AG08395 (cell line): Measurements from ENCODE around the gene ACAP2.
"Not testable (repeated sequence)": the region's sequence is repeated elsewhere in the genome, so short reads cannot be mapped to it uniquely, and the experiment has no call there.

Experiments
- DNase-seq: peaks from one replicate; pipeline ENCODE4 v3.0.0; 2012; ENCODE audit warnings: mixed read lengths, low spot score

ACAP2 gene

DNA sequence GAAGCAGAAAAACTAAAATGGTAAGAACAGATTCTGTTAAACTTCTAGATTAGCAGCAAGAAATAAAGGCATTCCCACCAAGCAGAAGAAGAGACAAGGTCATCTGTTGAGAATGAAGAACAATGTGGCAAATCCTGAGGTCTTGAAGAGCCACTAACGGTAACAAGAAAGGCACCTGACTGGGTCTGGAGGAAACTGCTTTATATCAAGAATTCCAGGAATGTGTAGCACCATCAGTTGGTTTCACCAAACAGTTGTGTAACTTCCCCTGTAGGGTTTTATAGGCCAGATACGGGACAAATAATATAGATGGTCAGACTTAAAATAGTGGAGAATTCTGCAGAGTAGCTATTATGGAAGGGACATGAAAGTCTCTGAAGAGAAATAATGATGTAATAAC, 57.3 kb downstream of the ACAP2 start:
- DNase-seq: no peak

- no peak for DNase-seq
Observed at GRCh38 chr3:195384952-195385351, 57.9 kb downstream of the ACAP2 start.

DNA sequence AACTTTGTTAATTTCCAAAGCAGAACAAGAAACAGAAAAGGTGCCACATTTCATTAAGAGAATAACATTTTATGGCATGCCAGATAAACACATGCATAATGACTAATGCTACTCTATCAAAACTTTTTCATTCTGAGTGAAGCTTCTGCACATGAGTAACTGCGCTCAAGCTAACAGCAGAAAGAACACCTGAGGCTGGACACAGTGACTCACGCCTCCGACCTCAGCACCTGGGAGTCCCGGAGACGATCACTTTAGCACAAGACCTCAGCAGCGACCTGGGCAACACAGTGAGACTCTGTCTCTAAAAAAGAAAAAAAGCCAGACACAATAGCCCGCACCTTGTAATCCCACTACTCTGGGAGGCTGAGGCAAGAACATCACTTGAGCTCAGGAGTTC, 70.6 kb downstream of the ACAP2 start:
- DNase-seq: no peak

DNA sequence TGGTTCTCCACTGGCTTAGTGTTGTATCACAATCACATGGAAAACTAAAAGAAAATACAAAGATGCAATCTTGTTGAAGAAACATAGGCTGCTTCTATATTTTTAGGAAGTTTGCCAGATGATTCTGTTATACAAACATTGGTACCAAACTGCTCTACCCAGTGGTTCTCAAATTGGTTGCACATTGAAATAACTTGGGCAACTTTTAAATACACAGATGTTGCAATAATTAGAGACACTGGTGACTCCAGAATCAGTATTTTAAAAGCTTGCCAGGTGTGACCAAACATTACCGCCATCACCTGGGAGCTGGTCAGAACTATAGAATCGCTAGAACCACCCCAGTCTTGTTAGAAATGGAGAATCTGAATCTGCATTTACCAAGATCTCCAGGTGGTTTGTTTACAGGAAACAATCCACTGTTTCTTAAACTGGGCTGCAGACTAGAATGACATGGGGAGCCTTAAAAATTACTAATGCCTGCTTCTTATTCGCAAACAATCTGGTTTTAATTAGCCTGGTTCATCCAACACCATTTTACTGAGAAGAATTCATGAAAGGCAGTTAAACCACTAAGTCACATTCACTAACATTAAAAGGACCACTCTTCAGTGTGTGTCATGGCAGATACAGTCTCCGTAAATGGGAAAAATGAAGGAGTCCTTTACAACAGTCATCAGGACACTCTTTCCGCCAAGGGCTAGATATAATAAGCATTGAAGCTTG, 76.5 kb downstream of the ACAP2 start:
- peak; percentile 3 for DNase-seq

DNA sequence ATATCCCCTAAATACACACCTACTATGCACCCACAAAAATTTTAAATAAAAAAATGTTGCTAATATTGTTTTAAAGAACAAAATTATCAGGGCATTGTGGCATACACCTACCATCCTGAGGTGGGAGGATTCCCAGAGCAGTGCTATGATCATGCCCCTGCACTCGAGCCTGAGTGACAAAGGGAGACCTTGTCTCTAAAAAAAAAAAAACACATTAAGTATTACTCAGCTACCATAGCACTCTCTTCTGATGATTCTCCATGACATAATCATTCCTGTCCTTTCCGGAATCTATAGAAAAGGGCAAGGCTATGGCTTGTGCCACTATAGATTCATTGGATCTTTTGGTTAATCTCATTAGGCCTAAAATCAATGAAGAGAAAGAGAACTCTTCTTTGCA, 77.4 kb downstream of the ACAP2 start:
- DNase-seq: no peak

DNA sequence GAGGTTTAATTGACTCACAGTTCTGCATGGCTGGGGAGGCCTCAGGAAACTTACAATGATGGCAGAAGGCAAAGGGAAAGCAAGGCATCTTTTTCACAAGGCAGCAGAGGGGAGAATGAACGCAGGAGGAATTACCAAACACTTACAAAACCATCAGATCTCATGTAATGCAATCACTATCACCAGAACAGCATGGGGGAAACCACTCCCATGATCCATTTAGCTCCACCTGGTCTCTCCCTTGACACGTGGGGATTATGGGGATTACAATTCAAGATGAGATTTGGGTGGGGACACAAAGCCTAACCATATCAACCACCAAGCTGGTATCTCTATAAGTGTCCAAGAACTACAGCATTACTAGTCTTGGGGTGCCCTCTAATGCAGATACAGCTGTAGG, 85.0 kb downstream of the ACAP2 start:
- DNase-seq: not testable (repeated sequence)

DNA sequence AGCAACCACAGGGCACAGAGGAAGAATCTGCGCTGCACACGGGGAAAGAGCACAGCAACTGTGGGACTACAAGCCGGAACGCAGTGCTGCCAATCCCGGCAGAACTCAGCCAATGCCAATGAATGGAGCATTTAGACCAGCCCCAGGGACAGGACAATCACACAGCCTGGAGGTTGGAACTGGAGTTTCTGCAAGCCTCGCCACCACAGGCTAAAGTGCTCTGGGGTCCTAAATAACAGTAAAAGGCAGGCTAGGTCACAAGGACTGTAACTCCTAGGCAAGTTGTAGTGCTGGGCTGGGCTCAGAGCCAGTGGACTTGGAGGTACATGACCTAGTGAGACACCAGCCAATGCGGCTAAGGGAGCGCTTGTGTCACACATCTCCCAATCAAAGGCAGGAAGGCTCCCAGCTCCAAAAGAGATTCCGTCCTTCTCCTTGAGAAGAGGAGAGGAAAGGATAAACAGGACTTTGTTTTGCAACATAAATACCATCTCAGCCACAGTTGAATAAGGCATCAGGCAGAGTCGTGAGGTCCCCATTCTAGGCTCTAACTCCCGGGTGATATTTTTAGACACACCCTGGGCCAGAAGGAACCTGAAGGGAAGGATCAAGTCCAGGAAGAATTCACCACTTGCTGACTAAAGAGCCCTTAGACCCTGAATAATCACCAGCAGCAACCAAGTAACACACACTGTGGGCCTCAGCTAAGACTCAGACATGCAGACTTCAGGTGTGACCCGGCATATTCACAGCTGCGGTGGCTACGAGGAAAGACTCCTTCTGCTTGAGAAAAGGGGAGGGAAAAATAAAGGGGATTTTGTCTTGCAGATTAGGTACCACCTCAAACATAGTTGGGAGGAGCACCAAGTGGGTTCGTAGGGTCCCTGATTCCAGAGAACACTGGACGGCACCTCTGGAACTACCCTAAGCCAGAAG, 86.4 kb downstream of the ACAP2 start:
- DNase-seq: no peak

GRCh38 chr3:195354009-195354408, 88.8 kb downstream of the ACAP2 start:
- DNase-seq: not testable (repeated sequence)

DNA sequence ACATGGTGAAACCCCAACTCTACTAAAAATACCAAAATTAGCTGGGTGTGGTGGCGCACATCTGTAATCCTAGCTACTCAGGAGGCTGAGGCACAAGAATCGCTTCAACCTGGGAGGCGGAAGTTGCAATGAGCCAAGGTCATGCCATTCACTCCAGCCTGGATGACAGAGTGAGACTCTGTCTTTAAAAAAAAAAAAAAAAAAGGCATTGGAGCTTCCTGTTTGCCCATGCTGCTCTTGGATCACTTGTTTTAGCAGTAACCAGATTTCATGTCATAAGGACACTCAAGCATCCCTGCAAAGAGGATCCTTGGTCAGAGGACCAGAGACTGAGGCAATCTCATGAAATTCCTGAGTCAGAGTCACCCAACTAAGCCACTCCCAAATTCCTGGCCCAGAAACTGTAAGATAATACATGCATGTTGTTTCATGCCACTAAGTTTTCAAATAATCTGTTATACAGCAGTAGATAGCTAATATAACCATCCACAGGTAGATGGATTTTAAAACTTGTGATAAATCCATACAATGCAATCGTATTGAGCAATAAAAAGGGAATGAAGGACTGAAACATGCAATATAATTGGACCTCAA, 89.8 kb downstream of the ACAP2 start:
- peak; percentile 81 for DNase-seq

DNA sequence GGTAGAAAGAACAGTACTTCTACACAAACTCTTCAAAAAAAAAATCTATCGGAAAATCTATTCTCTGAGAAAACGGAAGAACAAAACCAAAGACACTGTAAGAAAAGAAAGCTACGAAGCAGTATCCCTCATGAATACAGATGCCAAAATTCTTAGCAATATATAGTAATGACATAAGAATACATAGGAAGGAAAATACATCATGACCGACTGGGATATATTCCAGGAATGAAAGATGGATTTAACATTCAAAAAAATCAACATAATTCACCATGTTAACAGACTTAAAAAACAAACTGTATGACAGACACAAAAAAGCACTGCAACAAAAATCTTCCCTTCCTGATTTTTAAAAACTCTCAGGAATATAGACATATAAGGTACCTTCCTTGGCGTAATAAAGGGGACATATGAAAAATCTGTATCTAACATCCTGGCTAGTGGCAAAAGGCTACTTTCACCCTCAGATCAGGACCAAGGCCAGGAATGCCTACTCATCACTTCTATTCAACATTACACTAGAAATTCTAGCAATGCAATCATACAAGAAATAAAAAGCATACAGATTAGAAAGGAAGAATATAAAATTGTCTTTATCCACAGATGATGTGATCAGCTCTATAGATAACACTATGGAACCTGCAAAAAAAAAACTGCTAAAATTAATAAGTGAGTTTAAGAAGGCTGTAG, 94.2 kb downstream of the ACAP2 start:
- no peak for DNase-seq

DNA sequence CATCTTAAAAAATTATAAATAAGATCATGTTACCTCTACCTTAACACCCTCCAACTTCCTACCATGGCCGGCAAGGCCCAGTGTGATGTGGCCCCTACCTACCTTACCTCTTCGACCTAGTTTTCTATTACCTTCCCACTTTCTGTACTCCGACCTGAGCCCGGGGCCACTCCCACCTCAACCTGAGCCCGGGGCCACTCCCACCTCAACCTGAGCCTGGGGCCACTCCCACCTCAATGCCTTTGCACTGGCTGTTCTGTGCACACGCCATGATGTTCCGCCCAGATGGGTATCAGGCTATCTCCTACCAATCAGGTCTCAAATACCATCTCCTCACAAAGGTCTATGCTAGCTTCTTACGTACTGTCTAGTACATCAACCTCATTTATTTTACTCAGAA, 105.1 kb downstream of the ACAP2 start:
- DNase-seq: no peak

DNA sequence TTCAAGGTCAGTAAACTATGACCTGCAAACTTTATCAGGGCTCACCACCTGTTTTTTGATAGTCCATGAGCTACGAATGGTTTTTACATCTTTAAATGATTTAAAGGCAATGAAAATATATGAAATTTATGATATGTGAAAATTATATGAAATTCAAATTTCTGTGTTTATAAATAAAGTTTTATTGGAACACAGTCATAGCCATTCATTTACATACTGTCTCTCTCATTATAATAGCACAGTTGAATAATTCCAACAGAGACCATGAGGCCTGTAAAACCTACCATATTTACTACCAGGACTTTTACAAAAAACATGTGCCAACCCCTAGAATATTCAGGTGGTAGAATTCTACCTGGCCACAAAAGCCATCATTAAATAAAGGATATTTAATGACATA, 107.9 kb downstream of the ACAP2 start:
- no peak for DNase-seq

GRCh38 chr3:195319060-195319459, 123.8 kb downstream of the ACAP2 start:
- DNase-seq: no peak

DNA sequence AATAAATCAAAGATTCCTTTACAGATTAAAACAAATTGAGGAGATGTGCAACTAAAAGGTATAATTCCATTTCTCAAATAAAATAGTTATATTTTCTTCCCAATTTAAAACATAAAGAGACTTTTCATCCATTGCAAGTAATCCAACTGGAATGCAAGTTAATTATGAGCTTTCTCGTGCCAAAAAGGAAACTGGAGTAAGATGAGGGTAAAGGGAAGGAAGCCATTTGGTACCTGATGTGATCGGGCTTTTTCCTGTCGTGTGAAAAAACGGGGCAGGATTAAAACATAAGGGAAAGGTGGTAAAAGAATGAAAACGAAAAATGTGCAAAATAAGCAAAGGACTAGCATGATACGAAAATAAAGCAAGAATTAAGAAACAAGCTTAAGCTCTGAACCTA, 130.1 kb downstream of the ACAP2 start:
- DNase-seq: no peak

GRCh38 chr3:195307711-195308110, 135.1 kb downstream of the ACAP2 start:
- no peak for DNase-seq

- no peak for DNase-seq
Observed at GRCh38 chr3:195306369-195306768, 136.5 kb downstream of the ACAP2 start.

- DNase-seq: no peak
Observed at GRCh38 chr3:195302431-195302830, 140.4 kb downstream of the ACAP2 start.

- no peak for DNase-seq
Observed at GRCh38 chr3:195297446-195297845, 145.4 kb downstream of the ACAP2 start.

- no peak for DNase-seq
Observed at GRCh38 chr3:195296662-195297061, 146.2 kb downstream of the ACAP2 start.

DNA sequence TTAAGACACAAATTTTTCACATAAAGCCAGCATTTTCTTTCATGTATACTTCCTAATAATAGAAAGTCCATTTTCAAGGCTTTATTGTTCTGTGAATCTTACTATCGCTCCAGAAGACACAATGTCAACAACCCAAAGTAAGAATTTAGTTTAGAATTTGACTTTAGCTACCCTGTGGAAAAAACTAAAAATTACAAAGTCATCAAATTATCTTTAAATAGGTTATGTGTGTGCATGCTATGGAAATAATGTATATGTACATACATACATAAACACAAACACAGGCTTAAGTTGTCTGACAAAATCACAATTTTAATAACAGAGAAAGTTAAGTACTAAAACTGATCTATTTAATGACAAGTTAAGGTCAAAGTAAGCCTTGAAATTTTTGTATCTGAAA, 151.7 kb downstream of the ACAP2 start:
- no peak for DNase-seq

DNA sequence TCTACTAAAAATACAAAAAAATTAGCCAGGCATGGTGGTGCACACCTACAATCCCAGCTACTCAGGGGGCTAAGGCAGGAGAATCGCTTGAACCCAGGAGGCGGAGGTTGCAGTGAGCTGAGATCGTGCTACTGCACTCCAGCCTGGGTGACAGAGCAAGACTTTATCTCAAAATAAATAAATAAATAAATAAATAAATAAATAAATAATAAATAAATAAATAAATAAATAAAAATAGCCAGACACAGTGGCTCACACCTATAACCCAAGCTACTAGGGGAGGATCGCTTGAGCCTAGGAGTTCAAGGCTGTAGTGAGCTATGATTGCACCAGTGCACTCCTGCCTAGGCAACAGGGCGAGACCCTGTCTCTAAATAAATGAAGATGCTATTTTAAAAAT, 152.2 kb downstream of the ACAP2 start:
- not testable (repeated sequence) for DNase-seq

DNA sequence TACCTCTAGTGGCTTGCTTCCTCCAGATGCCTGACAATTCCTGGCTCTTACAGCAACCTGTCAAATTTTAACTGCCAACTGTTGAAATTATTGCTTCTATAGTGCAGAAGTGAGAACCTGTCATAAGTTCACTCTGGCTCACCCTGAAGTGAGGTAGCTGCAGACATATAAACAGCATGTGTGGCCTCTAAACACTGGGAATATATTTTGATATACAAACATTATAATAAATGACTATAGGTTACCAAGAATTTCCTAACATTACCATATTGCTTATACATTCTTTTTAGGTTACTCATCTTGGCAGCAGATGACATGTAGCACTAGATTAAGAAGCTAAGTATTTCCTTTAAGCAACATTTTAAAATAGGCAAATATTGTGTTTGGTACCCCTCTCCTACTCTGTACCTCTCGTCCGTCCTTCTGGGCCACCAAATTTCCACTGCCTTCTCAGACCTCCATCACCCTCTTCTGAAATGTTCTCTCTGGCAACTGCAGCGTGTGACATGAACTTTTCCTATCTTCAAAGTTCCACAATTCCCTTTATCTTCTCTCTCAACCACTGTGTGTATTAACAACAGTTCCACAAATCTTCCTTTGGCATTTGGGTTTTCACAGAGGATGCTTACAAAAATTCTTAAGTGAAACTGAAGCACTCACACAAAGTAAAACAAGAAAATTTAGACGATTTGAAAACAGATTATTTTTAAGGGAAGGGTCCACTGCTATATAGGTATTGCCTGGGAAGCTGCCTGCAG, 156.5 kb downstream of the ACAP2 start:
- no peak for DNase-seq
